ENCODE measurements around the gene ANKRD34A. TPM values are rescaled to one million over a fixed set of nuclear protein-coding genes. Genes with fewer than 3 reads are reported as not detected.

ANKRD34A gene
- total and polyA plus RNA-seq, 2 of the 8 experiments (the other 6 are each of a cell fraction or from before 2014, with no cell fraction given) = 0.15 to 0.20 TPM

DNA sequence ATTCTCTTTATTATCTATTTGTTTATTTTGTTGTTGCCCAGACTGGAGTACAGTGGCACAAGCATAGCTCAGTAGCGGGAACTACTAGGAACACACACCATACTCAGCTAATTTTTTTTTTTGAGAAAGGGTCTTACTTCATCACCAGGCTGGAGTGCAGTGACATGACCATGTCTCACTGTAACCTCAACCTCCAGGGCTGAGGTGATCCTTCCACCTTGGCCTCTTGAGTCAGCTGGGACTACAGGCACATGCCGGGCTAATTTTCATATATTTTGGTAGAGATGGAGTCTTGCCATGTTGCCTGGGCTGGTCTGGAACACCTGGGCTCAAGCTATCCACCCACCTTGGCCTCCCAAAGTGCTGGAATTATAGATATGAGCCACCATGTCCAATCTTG lies 37.3 kb upstream of the ANKRD34A start (continued):
- TF ChIP-seq TEAD4 (IDR thresholded peaks at IDR 0.05; ENCODE audit: low read depth, low read length) (no peak), SP4 (IDR thresholded peaks at IDR 0.05; ENCODE audit: low read length) (no peak), HDAC2 (IDR thresholded peaks at IDR 0.05; ENCODE audit: borderline replicate concordance in 1 of 2, low read depth in 2 of 2, low read length in 2 of 2) (no peak)
- TF ChIP-seq, protein P1, sequence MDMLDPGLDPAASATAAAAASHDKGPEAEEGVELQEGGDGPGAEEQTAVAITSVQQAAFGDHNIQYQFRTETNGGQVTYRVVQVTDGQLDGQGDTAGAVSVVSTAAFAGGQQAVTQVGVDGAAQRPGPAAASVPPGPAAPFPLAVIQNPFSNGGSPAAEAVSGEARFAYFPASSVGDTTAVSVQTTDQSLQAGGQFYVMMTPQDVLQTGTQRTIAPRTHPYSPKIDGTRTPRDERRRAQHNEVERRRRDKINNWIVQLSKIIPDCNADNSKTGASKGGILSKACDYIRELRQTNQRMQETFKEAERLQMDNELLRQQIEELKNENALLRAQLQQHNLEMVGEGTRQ (IDR thresholded peaks at IDR 0.05; ENCODE audit: low read length) = no peak

Data from H1 (cell line).